Mammary epithelial cell (primary cell): Measurements from ENCODE around the gene GLB1L.

Experiments
- CTCF ChIP-seq, 2 donors: IDR thresholded peaks in 1 of 2; conservative IDR thresholded peaks in 1 of 2; 2 replicates each; pipeline ENCODE4 v1.5.1; 2011 to 2012; ENCODE audit warnings: inconsistent platforms in 2 of 2, low read length in 2 of 2, mild to moderate bottlenecking in 2 of 2, control low read depth in 1 of 2, low read depth in 1 of 2; ENCODE audit not compliant: insufficient read depth in 1 of 2; ENCODE audit errors: extremely low read depth in 1 of 2
- EZH2 ChIP-seq: IDR thresholded peaks from 2 replicates; pipeline ENCODE4 v1.6.1; 2012; ENCODE audit warnings: low read length, inconsistent platforms, borderline replicate concordance

GRCh38 chr2:219246559-219246958 lies 1.3 kb upstream of the GLB1L start:
- TF ChIP-seq CTCF (conservative IDR thresholded peaks at IDR 0.05 in 1 of 2, IDR thresholded peaks at IDR 0.05 in 1 of 2; ENCODE audit: extremely low read depth in 1 of 2, insufficient read depth in 1 of 2, low read depth in 1 of 2, low read length in 2 of 2) (no peak), EZH2 (no peak)
